ENCODE data around the gene FAM117A.
"Not testable (repeated sequence)": the region's sequence is repeated elsewhere in the genome, so short reads cannot be mapped to it uniquely, and the experiment has no call there.

Gene FAM117A

GRCh38 chr17:49741009-49741691 is 22.8 kb downstream of the FAM117A start:
- DNase-seq (ENCODE audit: low read depth): no peak

- peak; percentile 95 for DNase-seq (ENCODE audit: low read depth)
Observed at GRCh38 chr17:49739641-49740271, 24.2 kb downstream of the FAM117A start.

- no peak for DNase-seq (ENCODE audit: low read depth)
Observed at GRCh38 chr17:49738456-49739163, 25.3 kb downstream of the FAM117A start.

GRCh38 chr17:49734515-49735490 is 29.1 kb downstream of the FAM117A start:
- DNase-seq (ENCODE audit: low read depth): no peak

- no peak for DNase-seq (ENCODE audit: low read depth)
Observed at GRCh38 chr17:49731435-49731831, 32.5 kb downstream of the FAM117A start.

GRCh38 chr17:49730785-49731434 is 33.0 kb downstream of the FAM117A start:
- DNase-seq (ENCODE audit: low read depth): no peak

- DNase-seq (ENCODE audit: low read depth): no peak
Observed at GRCh38 chr17:49730078-49730784, 33.7 kb downstream of the FAM117A start.

GRCh38 chr17:49729069-49729468 is 34.9 kb downstream of the FAM117A start:
- DNase-seq (ENCODE audit: low read depth): no peak

GRCh38 chr17:49728425-49728824 is 35.5 kb downstream of the FAM117A start:
- DNase-seq (ENCODE audit: low read depth): no peak

GRCh38 chr17:49727380-49727779 is 36.6 kb downstream of the FAM117A start:
- DNase-seq (ENCODE audit: low read depth): no peak

- no peak for DNase-seq (ENCODE audit: low read depth)
Observed at GRCh38 chr17:49725452-49726130, 38.3 kb downstream of the FAM117A start.

GRCh38 chr17:49724552-49724951 is 39.4 kb downstream of the FAM117A start:
- DNase-seq (ENCODE audit: low read depth): not testable (repeated sequence)

GRCh38 chr17:49723423-49723822 is 40.5 kb downstream of the FAM117A start:
- no peak for DNase-seq (ENCODE audit: low read depth)

GRCh38 chr17:49722066-49722465 is 41.9 kb downstream of the FAM117A start:
- DNase-seq (ENCODE audit: low read depth): no peak

GRCh38 chr17:49717371-49717861 is 46.5 kb downstream of the FAM117A start:
- no peak for DNase-seq (ENCODE audit: low read depth)

GRCh38 chr17:49716668-49717364 is 47.1 kb downstream of the FAM117A start:
- no peak for DNase-seq (ENCODE audit: low read depth)

- DNase-seq (ENCODE audit: low read depth): peak; percentile 36
Observed at GRCh38 chr17:49715717-49716279, 48.1 kb downstream of the FAM117A start.

- DNase-seq (ENCODE audit: low read depth): no peak
Observed at GRCh38 chr17:49715216-49715615, 48.7 kb downstream of the FAM117A start.
